ENCODE data around the gene ATXN1. TPM values are rescaled to one million over a fixed set of nuclear protein-coding genes. Genes with fewer than 3 reads are reported as not detected.

The ATXN1 gene
- total RNA-seq, 1 donor from 2014 or later: 64.5 TPM

DNA sequence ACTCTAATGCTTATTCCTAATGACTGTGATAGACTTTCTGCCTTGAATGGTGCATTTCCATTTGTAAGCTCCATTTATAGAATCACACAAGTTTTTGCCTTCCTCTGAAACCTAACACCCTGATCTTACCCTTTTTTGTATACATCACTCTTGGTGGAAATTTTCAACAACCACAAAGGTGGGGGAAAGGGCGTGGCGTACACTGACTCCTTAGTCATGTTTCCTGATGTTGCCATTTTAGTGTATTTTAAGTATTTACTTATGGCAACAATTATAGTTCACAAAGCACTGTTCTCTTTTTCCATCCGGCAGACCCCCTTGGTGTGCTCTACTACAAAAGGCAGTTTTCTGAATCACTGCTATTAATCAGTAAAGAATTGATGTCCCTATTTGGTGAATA lies 92.0 kb downstream of the ATXN1 start:
- Mint-ChIP-seq H3K36me3 (ENCODE audit: low read depth) (peaks cover 3% of the 10 kb centered on the region), H3K27me3 (ENCODE audit: low read depth) (no peaks in the 10 kb centered on the region), H3K9me3 (ENCODE audit: low read depth) (no peaks in the 10 kb centered on the region), H3K27ac (ENCODE audit: unreplicated experiment) (no peak overlapping the region), H3K4me1 (ENCODE audit: low read depth) (peaks cover 45% of the 10 kb centered on the region), H3K4me3 (ENCODE audit: unreplicated experiment) (no peak overlapping the region)
- DNase-seq (ENCODE audit: low spot score): no peak
- TF ChIP-seq, protein P1, sequence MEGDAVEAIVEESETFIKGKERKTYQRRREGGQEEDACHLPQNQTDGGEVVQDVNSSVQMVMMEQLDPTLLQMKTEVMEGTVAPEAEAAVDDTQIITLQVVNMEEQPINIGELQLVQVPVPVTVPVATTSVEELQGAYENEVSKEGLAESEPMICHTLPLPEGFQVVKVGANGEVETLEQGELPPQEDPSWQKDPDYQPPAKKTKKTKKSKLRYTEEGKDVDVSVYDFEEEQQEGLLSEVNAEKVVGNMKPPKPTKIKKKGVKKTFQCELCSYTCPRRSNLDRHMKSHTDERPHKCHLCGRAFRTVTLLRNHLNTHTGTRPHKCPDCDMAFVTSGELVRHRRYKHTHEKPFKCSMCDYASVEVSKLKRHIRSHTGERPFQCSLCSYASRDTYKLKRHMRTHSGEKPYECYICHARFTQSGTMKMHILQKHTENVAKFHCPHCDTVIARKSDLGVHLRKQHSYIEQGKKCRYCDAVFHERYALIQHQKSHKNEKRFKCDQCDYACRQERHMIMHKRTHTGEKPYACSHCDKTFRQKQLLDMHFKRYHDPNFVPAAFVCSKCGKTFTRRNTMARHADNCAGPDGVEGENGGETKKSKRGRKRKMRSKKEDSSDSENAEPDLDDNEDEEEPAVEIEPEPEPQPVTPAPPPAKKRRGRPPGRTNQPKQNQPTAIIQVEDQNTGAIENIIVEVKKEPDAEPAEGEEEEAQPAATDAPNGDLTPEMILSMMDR (IDR thresholded peaks at IDR 0.05): no peak

DNA sequence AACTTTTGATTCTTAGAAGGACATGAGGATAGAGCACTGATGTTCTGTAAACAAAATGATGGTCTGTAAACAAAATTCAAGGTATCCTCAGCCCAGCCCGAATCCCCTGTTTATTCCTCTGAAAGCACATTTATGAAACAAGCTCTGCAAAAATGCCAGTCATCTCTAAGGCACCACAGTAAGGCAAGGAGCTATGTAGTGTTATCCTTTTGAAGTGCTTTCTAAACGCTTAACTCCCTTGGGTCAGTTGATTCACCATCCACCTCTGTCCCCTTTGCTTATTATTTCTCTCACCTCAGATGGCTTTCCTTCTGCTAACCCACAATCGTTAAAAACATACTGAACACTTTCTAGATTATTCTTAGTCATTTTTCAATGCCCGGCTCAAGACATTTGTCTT lies 93.8 kb downstream of the ATXN1 start:
- DNase-seq (ENCODE audit: low spot score): no peak
- peaks cover 42% of the 10 kb centered on the region for H3K4me1 Mint-ChIP-seq (ENCODE audit: low read depth)
- TF ChIP-seq, protein P1 (IDR thresholded peaks at IDR 0.05): no peak
- no peaks in the 10 kb centered on the region for H3K27me3 Mint-ChIP-seq (ENCODE audit: low read depth)
- no peaks in the 10 kb centered on the region for H3K9me3 Mint-ChIP-seq (ENCODE audit: low read depth)
- H3K36me3 Mint-ChIP-seq (ENCODE audit: low read depth): peaks cover 3% of the 10 kb centered on the region
- H3K4me3 Mint-ChIP-seq (ENCODE audit: unreplicated experiment): no peak overlapping the region
- H3K27ac Mint-ChIP-seq (ENCODE audit: unreplicated experiment): no peak overlapping the region

DNA sequence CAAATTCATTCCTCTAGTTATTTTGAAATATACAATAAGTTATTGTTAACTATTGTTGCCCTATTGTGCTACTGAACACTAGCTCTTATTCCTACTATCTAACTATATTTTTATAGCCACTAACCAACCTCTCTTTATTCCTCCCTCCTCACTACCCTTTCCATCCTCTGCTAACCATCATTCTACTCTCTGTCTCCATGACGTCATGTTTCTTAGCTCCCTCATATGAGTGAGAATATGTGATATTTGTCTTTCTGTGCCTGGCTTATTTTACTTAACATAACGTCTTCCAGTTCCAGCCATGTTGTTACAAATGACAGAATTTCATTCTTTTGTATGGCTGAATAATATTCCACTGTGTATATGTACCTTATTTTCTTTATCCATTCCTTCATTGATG lies 95.3 kb downstream of the ATXN1 start:
- no peak for DNase-seq (ENCODE audit: low spot score)
- peaks cover 7% of the 10 kb centered on the region for H3K36me3 Mint-ChIP-seq (ENCODE audit: low read depth)
- H3K9me3 Mint-ChIP-seq (ENCODE audit: low read depth): peaks cover 7% of the 10 kb centered on the region
- H3K27me3 Mint-ChIP-seq (ENCODE audit: low read depth): no peaks in the 10 kb centered on the region
- H3K4me3 Mint-ChIP-seq (ENCODE audit: unreplicated experiment): no peak overlapping the region
- TF ChIP-seq, protein P1 (IDR thresholded peaks at IDR 0.05): no peak
- peaks cover 32% of the 10 kb centered on the region for H3K4me1 Mint-ChIP-seq (ENCODE audit: low read depth)
- H3K27ac Mint-ChIP-seq (ENCODE audit: unreplicated experiment): no peak overlapping the region

DNA sequence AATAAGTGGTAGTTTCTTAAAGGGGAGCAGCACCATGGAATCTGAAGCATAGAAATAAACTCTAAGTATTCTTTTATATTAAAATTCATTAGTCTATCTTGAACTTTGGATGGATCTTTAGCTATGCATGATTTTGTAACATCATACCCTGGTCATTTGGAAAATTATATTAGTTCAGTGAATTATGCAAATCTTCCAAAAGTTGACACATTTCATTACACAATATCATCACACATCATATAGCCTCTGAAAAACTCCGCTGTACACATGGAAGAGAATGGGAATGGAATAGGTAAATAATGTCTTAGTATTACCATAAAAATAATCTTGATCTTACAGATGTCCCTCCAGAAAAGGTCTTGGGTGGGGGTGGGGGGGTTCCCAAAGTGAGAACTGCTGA lies 96.1 kb downstream of the ATXN1 start:
- Mint-ChIP-seq H3K27me3 (ENCODE audit: low read depth) (no peaks in the 10 kb centered on the region), H3K27ac (ENCODE audit: unreplicated experiment) (no peak overlapping the region), H3K9me3 (ENCODE audit: low read depth) (peaks cover 7% of the 10 kb centered on the region), H3K4me3 (ENCODE audit: unreplicated experiment) (no peak overlapping the region), H3K36me3 (ENCODE audit: low read depth) (peaks cover 7% of the 10 kb centered on the region), H3K4me1 (ENCODE audit: low read depth) (peaks cover 26% of the 10 kb centered on the region)
- TF ChIP-seq, protein P1 (IDR thresholded peaks at IDR 0.05): no peak
- no peak for DNase-seq (ENCODE audit: low spot score)

DNA sequence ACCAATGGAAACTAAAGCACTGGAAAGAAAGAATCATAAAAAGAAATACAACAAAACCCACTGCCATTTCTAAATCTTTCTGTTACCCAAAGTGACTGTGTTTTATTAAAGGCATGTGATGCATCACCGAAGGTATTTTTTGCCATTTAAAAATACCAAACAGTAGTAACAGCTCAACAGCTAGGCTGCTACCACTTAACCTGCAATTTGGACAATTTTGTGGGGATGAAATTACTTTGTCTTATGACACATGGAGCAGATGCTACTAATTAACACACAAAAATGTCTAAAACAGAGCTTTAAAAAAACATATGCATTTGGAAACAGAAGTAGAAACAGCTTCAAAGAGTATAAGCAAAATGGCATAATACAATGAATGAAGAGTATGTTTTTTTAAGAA lies 97.4 kb downstream of the ATXN1 start:
- peaks cover 7% of the 10 kb centered on the region for H3K9me3 Mint-ChIP-seq (ENCODE audit: low read depth)
- TF ChIP-seq, protein P1 (IDR thresholded peaks at IDR 0.05): no peak

More for the DNA sequence above, 97.4 kb downstream of the ATXN1 start:
- no peaks in the 10 kb centered on the region for H3K27me3 Mint-ChIP-seq (ENCODE audit: low read depth)
- peaks cover 7% of the 10 kb centered on the region for H3K36me3 Mint-ChIP-seq (ENCODE audit: low read depth)
- no peak overlapping the region for H3K27ac Mint-ChIP-seq (ENCODE audit: unreplicated experiment)
- no peak overlapping the region for H3K4me3 Mint-ChIP-seq (ENCODE audit: unreplicated experiment)
- DNase-seq (ENCODE audit: low spot score): no peak
- H3K4me1 Mint-ChIP-seq (ENCODE audit: low read depth): peaks cover 22% of the 10 kb centered on the region

Measured in chondrocyte (in vitro differentiated cells).